Lung (tissue), 13 donors: ENCODE data around the gene WDR38. TPM values are rescaled to one million over a fixed set of nuclear protein-coding genes. Genes with fewer than 3 reads are reported as not detected.

Experiments used
- ATAC-seq: fragments of 200-7000 bp; cut with Tn5 transposase; one replicate; pipeline ENCODE4 v1.9.1; 2020; ENCODE audit warnings: moderate number of reproducible peaks; ENCODE audit not compliant: insufficient read depth, low FRiP score
- DNase-seq, 3 donors: peaks; one replicate each; pipeline ENCODE4 v3.0.0-alpha.2; 2013 to 2017
- H3K27ac ChIP-seq, 2 donors: one replicate each; pipeline ENCODE4 v1.5.1; 2013; ENCODE audit warnings: mild to moderate bottlenecking in 2 of 2, moderate library complexity in 2 of 2, control low read depth in 1 of 2, inconsistent platforms in 1 of 2, low read depth in 1 of 2, low read length in 1 of 2
- H3K27me3 ChIP-seq, 3 donors: one replicate each; pipeline ENCODE4 v1.5.1; 2013; ENCODE audit warnings: low read length in 2 of 3; ENCODE audit not compliant: control insufficient read depth in 3 of 3, insufficient read depth in 3 of 3
- H3K36me3 ChIP-seq, 4 donors: one replicate each; pipeline ENCODE4 v1.5.1; 2013; ENCODE audit warnings: low read length in 4 of 4, mild to moderate bottlenecking in 1 of 4, moderate library complexity in 1 of 4; ENCODE audit not compliant: control insufficient read depth in 4 of 4, insufficient read depth in 4 of 4
- H3K4me1 ChIP-seq, 5 donors: one replicate each; pipeline ENCODE4 v1.5.1; 2013; ENCODE audit warnings: low read length in 5 of 5, mild to moderate bottlenecking in 2 of 5, moderate library complexity in 1 of 5; ENCODE audit not compliant: control insufficient read depth in 5 of 5, insufficient read depth in 5 of 5
- H3K4me3 ChIP-seq: one replicate; pipeline ENCODE4 v1.5.1; 2013; ENCODE audit warnings: mild to moderate bottlenecking, control low read depth, moderate library complexity
- H3K9ac ChIP-seq, 2 donors: one replicate each; pipeline ENCODE4 v1.5.1; 2013; ENCODE audit warnings: low read length in 2 of 2, control low read depth in 1 of 2; ENCODE audit not compliant: insufficient read depth in 1 of 2
- H3K9me3 ChIP-seq, 4 donors: one replicate each; pipeline ENCODE4 v1.5.1; 2013; ENCODE audit warnings: low read length in 3 of 4, mild to moderate bottlenecking in 1 of 4, moderate library complexity in 1 of 4; ENCODE audit not compliant: control insufficient read depth in 4 of 4, insufficient read depth in 3 of 4
- WGBS, 2 donors: extraction: QIAGEN DNeasy Blood & Tissue Kit; methylation state at CpG; one replicate each; pipeline ENCODE4 v1.1.7; 2013; 5-methylcytosine and 5-hydroxymethylcytosine counted together
- polyA plus RNA-seq, 2 donors: library from polyadenylated mRNA; stranded (reverse); fragments of 200-250 nt; gene quantifications; one replicate each; pipeline ENCODE4 v1.2.1, GENCODE V29; 2013
- small RNA-seq: library from RNA; depleted of rRNA; stranded (forward); fragments of <200 nt; gene quantifications from one replicate; pipeline ENCODE3, GENCODE V24; 2014; ENCODE audit warnings: low replicate concordance
- total RNA-seq, 2 donors: library from RNA; depleted of rRNA in 1 of 2; stranded (reverse); fragments of >200 nt in 1 of 2; gene quantifications; one replicate each; pipeline ENCODE4 v1.2.1, GENCODE V29; 2014 to 2021
- TF ChIP-seq, protein P1 (sequence below): IDR thresholded peaks from 2 replicates; pipeline ENCODE4 v1.5.1; 2012; ENCODE audit warnings: mild to moderate bottlenecking; ENCODE audit errors: control extremely low read depth, extremely low read depth
- donor health status: control.
- donor health status: control.
- donor health status: Bipolar disorder and iron deficiency.
- donor health status: healthy.
- donor health status: DM: yes; HTN: yes; CAD: no.

Gene WDR38
- total and polyA plus RNA-seq, 4 donors: 6.0 to 28.9 (median 12.1) TPM

- Histone ChIP-seq H3K36me3 (peaks cover 15 to 29% (median 22%) of the 10 kb centered on the region in 4 donors), H3K9me3 (no peaks in the 10 kb centered on the region), H3K4me3 (no peak overlapping the region), H3K4me1 (no peaks in the 10 kb centered on the region), H3K27me3 (no peaks in the 10 kb centered on the region), H3K27ac (no peak overlapping the region), H3K9ac (no peak overlapping the region)
- TF ChIP-seq, protein P1, sequence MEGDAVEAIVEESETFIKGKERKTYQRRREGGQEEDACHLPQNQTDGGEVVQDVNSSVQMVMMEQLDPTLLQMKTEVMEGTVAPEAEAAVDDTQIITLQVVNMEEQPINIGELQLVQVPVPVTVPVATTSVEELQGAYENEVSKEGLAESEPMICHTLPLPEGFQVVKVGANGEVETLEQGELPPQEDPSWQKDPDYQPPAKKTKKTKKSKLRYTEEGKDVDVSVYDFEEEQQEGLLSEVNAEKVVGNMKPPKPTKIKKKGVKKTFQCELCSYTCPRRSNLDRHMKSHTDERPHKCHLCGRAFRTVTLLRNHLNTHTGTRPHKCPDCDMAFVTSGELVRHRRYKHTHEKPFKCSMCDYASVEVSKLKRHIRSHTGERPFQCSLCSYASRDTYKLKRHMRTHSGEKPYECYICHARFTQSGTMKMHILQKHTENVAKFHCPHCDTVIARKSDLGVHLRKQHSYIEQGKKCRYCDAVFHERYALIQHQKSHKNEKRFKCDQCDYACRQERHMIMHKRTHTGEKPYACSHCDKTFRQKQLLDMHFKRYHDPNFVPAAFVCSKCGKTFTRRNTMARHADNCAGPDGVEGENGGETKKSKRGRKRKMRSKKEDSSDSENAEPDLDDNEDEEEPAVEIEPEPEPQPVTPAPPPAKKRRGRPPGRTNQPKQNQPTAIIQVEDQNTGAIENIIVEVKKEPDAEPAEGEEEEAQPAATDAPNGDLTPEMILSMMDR: no peak
- 89 to 92% methylated on average over 9 of the region's 9 CpGs for WGBS, 2 donors
- DNase-seq (no peak), ATAC-seq (no peak)
These were observed 46.6 kb downstream of the WDR38 start for GRCh38 chr9:124899845-124900244.

DNA sequence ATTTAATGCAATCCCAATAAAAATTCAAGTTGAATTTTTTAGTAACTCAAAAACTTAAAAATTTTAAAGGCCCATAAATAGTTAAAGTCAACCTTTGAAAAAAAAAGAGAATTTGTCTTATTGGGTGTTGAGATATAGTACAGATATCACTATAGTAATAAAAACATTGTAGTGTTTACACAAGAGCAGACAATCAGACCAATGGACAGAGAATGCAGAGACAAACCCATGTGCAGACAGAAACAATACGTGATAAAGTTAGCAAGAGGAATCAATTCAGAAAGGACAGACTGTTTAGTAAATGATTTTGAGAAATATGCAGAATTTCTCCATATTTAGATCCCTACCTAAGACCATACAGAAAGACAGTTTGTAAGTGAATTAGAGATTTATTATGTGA is 53.7 kb downstream of the WDR38 start:
- peaks cover 0 to 21% (median 15%) of the 10 kb centered on the region in 4 donors for H3K36me3 ChIP-seq
- H3K27ac ChIP-seq: no peak overlapping the region
- H3K4me1 ChIP-seq: no peaks in the 10 kb centered on the region
- ATAC-seq (no peak), DNase-seq (peak in 2 of 3 donors; percentile 20 to 30)
- H3K4me3 ChIP-seq: no peak overlapping the region
- no peaks in the 10 kb centered on the region for H3K27me3 ChIP-seq
- no peak overlapping the region for H3K9ac ChIP-seq
- no peaks in the 10 kb centered on the region for H3K9me3 ChIP-seq
- TF ChIP-seq, protein P1: no peak
- WGBS, 2 donors: 63 to 64% methylated on average over 1 of the region's 1 CpG

Small RNAs within 50 kb of the gene (small RNA-seq; reads per million reads assigned to genes)
- gene RNU4-82P: not detected

Other genes with a start within 250 kb of the WDR38 start
- gene NR6A1, start 82.1 kb upstream of the WDR38 start, total RNA-seq: 1 to 10 TPM; 3.4 to 4.0 TPM
- gene NR6A1, start 82.1 kb upstream of the WDR38 start, polyA plus RNA-seq: 1 to 10 TPM in 1 of 2 donors, under 1 TPM in 1; 0.94 to 1.5 TPM
- gene OLFML2A, start 76.3 kb upstream of the WDR38 start, total RNA-seq: 10 to 100 TPM; 12.5 to 56.7 TPM
- 1 to 10 TPM; 2.0 to 2.6 TPM for gene OLFML2A, start 76.3 kb upstream of the WDR38 start, polyA plus RNA-seq
- 1,000 to 10,000 TPM in 1 of 2 donors, 100 to 1,000 TPM in 1; 758 to 1,099 TPM for gene RPL35, start 8.5 kb downstream of the WDR38 start, total RNA-seq
- gene RPL35, start 8.5 kb downstream of the WDR38 start, polyA plus RNA-seq: 1,000 to 10,000 TPM; 2,451 to 5,305 TPM
- 10 to 100 TPM; 27.6 to 48.5 TPM for gene ARPC5L, start 8.7 kb downstream of the WDR38 start, total RNA-seq
- 10 to 100 TPM; 46.9 to 64.6 TPM for gene ARPC5L, start 8.7 kb downstream of the WDR38 start, polyA plus RNA-seq
- 10 to 100 TPM; 15.2 to 20.4 TPM for gene GOLGA1, start 87.6 kb downstream of the WDR38 start, total RNA-seq
- gene GOLGA1, start 87.6 kb downstream of the WDR38 start, polyA plus RNA-seq: 1 to 10 TPM; 6.2 to 9.3 TPM